GM21515 (cell line): ENCODE measurements around the gene CABLES1.
"Not testable (repeated sequence)": the region's sequence is repeated elsewhere in the genome, so short reads cannot be mapped to it uniquely, and the experiment has no call there.

ENCODE experiments used
- ATAC-seq: cut with Tn5 transposase; IDR thresholded peaks from one replicate; pipeline ENCODE4 v1.9.1; 2021; ENCODE audit not compliant: unreplicated experiment

CABLES1 gene

DNA sequence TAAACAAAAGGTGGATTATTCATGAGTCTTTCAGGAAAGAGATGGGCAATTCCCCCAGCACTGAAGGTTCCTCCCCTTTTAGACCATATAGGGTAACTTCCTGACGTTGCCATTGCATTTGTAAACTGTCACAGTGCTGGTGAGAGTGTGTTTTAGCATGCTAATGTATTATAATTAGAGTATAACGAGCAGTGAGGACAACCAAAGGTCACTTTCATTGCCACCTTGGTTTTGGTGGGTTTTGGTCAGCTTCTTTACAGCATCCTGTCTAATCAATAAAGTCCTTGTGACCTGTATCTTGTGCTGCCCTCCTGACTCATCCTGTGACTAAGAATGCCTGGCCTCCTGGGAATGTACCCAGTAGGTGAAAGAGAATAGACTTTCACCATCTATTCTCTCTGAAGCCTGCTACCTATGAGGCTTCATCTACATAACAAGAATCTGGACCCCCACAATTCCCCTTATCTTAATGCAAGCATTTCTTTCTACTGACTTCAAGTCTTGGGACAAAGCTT is 148.7 kb downstream of the CABLES1 start:
- no peak for ATAC-seq

DNA sequence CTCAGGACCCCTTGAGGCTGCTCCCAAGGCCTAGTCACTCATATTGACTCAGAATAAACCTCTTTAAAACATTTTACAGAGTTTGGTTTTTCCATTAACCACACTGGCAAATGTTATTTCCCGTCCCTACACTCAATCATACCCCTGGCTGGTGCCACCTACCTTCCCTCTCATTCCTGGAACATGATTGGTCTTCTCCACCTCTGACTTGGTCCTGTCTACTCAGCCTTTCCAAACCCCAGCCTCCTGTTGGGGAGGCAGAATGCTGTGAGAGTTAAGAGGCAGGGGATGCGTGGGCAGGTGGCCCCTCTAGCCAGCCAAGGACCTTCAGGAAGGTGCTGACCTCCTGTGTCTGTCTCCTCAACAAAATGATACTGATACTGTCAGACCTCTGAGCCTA is 149.3 kb downstream of the CABLES1 start:
- ATAC-seq: no peak

DNA sequence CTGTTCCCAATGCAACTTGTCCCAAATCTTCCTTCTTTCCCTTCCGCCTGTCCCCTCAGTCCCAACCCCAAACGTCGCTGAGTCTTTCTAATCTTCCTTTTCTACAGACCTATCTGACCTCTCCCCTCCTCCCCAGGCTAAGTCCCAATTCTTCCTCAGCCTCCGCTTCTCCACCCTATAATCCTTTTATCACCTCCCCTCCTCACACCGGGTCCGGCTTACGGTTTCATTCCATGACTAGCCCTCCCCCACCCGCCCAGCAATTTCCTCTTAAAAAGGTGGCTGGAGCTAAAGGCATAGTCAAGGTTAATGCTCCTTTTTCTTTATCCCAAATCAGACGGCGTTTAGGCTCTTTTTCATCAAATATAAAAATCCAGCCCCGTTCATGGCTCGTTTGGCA is 150.3 kb downstream of the CABLES1 start:
- not testable (repeated sequence) for ATAC-seq

DNA sequence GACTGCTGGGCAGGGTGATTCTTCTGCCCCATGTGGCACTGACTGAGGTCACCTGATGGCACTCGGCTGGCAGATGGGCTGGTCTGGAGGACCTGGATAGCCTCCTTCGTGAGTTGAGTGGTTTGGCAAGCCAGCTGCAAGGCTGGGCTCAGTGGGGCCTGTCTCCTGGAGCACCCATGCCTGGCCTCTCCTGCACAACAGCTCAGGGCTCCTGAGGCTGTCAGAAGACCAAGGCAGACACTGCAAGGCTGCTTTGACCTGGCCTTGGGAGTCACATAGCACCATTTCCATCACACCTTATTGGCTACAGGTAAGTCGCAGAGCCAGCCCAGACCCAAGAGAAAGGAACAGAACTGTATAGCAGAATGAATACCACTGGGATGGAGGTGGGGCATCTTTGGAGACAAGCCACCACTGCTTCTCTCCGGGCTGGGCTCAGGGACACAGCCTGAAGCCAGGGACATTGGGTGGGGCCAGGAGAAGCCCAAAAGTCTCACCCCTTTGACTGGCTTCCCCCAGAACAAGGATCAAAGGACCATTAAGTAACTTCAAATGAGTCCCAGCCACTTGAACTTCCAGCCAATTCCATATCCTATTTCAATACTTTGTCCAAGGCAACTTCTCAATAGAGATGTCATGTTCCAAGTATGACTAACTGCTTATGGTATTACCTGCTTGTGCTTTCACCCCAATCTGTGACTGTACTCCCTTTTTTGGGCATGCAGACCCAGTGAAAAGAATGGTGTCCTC is 156.3 kb downstream of the CABLES1 start:
- ATAC-seq: no peak

DNA sequence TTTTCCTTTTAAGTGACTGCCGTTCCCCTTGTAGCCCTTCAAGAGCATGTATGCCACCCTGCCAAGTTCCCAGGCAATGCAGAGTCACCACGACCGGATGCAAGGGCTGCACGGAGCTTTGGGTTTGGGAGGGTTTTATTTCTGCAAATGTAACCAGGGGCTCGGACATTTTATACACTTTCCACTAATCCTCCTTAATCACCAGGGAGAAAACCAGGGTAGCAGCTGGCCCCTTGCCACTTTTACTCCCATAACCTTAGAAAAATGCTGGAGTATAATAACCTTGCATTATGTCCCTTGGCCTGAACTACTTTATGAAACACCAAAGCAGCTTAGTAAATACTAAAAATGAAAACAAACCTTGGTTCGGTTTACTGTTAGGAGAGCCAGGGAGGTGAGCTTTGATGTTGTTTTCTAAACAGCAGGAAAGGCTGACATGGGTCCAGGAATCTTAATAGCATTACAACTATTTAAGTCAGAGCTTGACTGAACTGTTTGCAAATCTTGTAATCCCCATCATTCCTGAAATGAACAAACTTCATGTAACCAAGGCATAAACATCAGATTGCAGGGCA is 165.0 kb downstream of the CABLES1 start:
- no peak for ATAC-seq

DNA sequence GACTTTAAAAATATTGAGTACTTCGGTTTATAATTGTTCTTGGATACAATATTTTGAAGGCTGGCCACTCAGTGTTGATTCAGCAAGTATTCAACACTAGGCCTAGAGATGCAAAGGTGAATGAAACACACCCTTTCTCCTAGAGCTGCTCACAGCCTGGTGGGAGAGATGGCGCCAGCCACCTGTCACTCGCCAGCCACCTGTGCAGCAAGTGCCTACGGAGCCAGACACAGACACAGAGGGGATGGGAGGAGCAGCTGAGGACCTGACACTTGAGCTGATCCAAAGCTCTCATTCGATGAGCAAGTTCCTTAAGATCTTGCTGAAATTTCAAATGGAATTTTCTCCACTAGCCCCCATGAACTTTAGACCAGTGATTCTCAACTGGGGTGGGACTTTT is 166.7 kb downstream of the CABLES1 start:
- ATAC-seq: no peak

DNA sequence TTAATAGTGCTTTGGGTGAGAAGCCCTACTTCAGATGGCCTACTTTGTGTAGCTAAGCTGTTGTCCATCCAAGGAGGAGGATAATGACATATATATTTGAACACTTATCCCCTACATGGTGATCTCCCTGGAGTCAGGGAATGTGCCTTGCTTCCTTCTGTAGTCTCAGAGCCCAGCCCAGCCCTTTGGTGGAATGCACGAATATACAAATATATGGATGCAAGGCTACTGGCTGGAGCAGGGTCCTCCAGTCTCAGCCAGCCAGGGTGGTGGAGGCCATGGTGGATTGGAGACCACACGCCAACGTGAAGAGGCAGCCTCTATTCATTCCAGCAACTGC is 167.2 kb downstream of the CABLES1 start:
- no peak for ATAC-seq

DNA sequence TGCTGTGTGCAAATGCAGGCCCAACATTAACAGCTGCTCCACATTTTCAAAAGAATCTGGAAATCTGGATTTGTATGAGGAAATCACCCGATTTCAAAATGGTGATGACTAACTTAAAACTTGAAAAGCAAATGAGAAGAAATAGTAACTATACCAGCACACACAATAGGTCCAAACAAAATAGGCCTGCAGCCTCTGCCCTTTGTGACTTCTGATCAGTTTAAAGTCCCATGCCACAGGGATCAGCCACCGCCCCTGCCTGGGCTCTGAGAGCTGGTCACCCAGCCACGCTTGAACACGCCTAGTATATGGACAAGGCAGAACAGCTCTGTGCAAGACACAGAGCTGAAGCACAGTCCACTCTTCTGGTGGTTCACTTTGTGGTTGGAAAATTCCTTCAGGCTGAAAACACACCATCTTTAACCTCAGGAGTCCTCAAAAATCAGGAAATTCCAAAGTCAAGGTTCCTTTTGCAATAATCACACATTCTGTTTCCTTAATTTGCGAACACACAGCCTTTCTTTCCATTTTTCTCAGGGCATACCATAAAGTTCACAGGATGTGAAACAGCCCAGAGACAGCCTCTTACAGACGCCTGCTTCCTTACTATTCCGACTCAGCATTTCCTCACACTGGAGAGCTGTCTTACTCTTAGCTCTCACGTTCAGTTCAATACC is 167.7 kb downstream of the CABLES1 start:
- no peak for ATAC-seq

DNA sequence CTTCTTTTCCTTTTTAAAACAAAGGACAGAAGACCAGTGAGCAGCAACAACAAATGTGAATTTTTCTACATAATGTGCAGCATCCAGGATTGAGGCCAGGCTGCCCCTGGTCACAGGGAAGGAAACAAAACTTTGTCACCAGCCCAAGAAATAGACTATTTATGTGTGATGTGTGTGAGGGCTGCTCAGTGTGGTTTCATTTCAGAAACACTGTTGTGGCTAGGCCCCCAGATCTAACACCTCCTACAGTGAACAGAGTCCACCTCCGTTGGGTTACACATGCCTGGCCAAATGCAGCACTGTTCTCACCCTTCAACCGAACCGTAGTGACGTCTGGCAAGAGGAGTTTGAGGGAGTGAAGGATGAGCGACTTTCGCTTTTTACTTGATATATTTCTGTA is 171.5 kb downstream of the CABLES1 start:
- peak; percentile 73 for ATAC-seq

DNA sequence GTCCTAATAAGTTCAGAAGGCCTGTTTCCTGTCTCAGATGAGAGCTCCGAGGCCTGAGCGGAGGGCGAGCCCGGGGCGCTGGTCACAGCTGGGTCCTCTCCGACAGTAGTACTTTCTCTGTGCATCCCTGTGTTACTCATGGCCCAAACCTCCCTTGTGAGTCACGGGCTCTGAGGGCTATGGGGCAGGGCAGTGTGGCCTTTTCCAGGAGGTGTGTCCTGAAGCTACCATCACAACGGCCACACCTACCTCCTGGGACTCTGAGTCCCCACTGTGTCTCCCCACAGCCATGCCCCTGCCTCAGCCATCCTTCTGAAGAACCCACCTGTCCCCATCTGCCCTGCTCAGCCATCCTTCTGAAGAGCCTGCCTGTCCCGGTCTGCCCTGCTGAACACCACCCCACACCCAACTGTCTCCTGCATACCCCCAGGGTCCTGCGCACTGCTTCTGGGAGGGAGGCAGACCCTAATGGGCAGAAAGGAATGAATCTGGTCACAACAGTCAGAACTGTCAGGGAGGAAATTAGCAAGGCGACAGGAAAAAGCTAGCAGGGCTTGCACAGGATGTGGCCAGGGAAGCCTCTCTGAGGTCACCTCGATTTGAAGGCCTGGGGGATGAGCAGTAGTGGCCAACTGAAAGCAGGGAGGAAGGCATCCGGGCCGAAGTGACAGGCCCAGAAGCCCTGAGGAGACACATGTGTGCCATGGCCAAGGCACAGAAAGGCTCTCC is 172.4 kb downstream of the CABLES1 start:
- ATAC-seq: peak; percentile 61
